NB4 (cell line): ENCODE data around the gene ADAM29.

Experiments used
- MYC ChIP-seq: IDR thresholded peaks from 2 replicates; pipeline ENCODE4 v1.6.1; 2011; ENCODE audit warnings: low read depth, low read length
- POLR2A ChIP-seq: IDR thresholded peaks from 2 replicates; pipeline ENCODE4 v1.6.1; 2011; ENCODE audit warnings: mild to moderate bottlenecking; ENCODE audit not compliant: insufficient read length; ENCODE audit errors: extremely low read depth
- TF ChIP-seq, protein P1 (sequence below): IDR thresholded peaks from one replicate; pipeline ENCODE4 v1.5.1; 2012; ENCODE audit warnings: low read depth, low read length

DNA sequence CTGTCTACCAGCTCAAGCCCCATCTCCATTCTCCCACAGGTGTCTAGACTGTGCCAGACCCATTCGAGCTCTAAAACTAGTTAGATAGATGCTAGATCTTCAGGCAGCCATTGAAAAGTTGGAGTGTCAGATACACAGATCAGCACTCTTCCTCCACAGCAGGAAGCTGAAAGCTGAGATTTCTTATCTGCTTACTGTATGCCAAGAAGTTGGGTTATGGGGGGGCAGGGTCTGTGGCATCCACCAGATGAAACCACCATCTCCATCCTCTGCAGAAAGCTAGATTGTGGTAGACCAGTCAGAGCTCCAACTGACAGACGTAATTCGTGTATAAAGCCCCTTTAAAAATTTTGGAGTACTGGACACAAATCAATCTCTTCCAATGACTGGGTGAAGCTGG, 54.8 kb downstream of the ADAM29 start:
- TF ChIP-seq, protein P1, sequence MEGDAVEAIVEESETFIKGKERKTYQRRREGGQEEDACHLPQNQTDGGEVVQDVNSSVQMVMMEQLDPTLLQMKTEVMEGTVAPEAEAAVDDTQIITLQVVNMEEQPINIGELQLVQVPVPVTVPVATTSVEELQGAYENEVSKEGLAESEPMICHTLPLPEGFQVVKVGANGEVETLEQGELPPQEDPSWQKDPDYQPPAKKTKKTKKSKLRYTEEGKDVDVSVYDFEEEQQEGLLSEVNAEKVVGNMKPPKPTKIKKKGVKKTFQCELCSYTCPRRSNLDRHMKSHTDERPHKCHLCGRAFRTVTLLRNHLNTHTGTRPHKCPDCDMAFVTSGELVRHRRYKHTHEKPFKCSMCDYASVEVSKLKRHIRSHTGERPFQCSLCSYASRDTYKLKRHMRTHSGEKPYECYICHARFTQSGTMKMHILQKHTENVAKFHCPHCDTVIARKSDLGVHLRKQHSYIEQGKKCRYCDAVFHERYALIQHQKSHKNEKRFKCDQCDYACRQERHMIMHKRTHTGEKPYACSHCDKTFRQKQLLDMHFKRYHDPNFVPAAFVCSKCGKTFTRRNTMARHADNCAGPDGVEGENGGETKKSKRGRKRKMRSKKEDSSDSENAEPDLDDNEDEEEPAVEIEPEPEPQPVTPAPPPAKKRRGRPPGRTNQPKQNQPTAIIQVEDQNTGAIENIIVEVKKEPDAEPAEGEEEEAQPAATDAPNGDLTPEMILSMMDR = no peak
- no peak for TF ChIP-seq POLR2A
- TF ChIP-seq MYC = no peak
